CD4-positive, alpha-beta T cell treated with Interleukin-10 for 1 hour (primary cell): ENCODE data around the gene RASL10A.

Source experiments
- DNase-seq: peaks from one replicate; pipeline ENCODE4 v3.0.0-alpha.2; 2020

Gene RASL10A

DNA sequence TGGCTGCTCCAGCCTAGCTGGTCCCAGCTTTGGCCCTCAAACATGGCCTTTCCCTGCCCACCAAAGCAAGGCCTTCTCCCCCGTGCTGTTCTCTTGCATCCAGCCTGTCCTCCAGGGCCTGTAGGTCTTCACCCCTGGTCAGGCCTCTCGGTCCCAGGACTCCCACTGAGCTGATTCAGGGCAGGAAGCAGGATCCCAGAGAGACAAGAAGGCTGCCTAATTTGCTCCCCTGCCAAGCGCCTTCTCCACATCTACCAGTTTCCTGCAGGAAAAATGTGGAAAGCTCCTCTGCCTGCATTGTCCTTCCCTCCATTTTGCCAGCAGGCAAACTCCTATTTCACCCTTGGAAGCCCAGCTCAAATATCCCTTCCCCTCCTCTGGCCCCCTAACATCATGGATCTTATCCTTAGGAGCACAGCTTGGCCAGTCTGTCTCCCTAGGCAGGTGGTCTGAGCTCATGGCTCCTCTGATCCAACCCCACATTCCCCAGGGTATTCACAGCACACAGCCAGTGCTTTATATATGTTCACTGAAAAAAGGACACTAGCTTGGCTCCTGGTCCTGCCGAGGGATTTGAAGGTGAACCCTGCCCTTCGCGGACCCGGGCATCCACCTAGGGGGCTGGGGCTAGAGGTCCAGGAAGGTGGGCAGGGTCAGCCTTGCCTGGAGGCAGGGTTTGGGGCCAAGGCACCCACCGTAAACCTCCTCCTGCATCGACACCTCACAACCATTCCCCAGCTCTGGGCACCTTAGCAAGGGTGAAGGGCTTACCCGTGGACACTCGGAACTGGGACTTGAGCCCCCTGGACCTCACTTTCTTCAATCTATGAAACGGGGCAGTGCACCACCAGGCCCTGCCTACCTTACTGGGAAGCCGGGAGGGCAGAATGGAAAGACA is 48.7 kb downstream of the RASL10A start:
- no peak for DNase-seq

- no peak for DNase-seq
Measured at GRCh38 chr22:29265929-29266328, 49.6 kb downstream of the RASL10A start.

DNA sequence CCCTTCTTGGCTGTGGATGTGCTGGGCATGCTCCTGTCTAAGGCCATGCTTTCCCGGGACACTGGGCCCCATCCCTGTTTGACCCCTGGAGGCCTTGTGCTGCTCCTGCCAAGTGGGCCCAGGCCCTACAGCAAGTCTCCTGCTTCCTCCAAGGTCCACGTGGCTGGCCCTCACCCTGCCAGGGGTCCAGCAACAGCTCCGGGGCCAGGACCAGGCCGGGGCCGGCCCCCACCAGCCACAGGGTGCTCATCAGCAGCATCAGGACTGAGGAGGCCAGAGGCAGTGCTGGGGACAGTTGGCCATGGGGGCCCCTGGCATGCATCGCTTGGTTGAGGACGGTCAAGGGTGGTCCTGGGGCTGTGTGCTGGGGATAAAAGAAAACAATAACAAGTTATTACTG is 50.2 kb downstream of the RASL10A start:
- DNase-seq, result no peak

DNA sequence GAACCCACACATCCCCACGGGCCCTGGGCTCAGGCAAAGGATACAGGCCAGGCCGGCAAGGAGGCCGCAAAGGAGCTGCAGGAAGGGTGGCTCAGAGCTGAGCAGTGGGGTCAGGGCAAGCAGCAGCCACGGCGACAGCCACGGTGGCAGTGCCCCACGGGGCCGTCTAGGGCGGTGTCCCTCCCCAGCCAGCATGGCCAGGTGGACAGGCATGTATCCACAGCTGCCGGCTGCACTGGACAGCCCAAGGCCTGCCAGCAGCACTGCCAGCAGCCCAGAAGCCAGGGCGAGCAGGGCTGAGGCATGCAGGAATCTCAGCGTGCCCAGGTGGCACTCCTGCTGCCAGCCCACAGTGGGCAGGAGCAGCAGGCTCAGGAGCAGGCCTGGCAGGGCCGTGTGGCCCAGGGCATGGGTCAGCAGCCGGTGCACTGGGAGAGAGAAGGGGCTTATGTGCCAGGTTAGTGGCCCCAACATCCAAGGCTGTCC is 51.7 kb downstream of the RASL10A start:
- DNase-seq, result no peak
